ENCODE measurements around the gene ZNF281.
"Not testable (repeated sequence)": the region's sequence is repeated elsewhere in the genome, so short reads cannot be mapped to it uniquely, and the experiment has no call there.

The ZNF281 gene

GRCh38 chr1:200442023-200442422 is 32.2 kb upstream of the ZNF281 start:
- TF ChIP-seq POLR2AphosphoS5 (IDR thresholded peaks at IDR 0.05; ENCODE audit: low read depth, low read length): no peak
- no peak for TF ChIP-seq POLR2A (IDR thresholded peaks at IDR 0.05; ENCODE audit: low read depth, low read length)
- no peak for TF ChIP-seq TAF1 (IDR thresholded peaks at IDR 0.05; ENCODE audit: borderline replicate concordance, low read depth, low read length)
- FAIRE-seq: no peak
- DNase-seq (ENCODE audit: insufficient read length): no peak

GRCh38 chr1:200438911-200439310 is 29.1 kb upstream of the ZNF281 start:
- TF ChIP-seq TAF1 (IDR thresholded peaks at IDR 0.05; ENCODE audit: borderline replicate concordance, low read depth, low read length) (no peak), POLR2A (IDR thresholded peaks at IDR 0.05; ENCODE audit: low read depth, low read length) (no peak), POLR2AphosphoS5 (IDR thresholded peaks at IDR 0.05; ENCODE audit: low read depth, low read length) (no peak)
- DNase-seq (ENCODE audit: insufficient read length) (no peak), FAIRE-seq (no peak)

- FAIRE-seq; DNase-seq (ENCODE audit: insufficient read length): not testable (repeated sequence)
These were observed 28.6 kb upstream of the ZNF281 start for GRCh38 chr1:200438413-200438812.

GRCh38 chr1:200437556-200438203 is 27.8 kb upstream of the ZNF281 start:
- DNase-seq (ENCODE audit: insufficient read length) (no peak), FAIRE-seq (peak; percentile 27)
- no peak for TF ChIP-seq TAF1 (IDR thresholded peaks at IDR 0.05; ENCODE audit: borderline replicate concordance, low read depth, low read length)
- TF ChIP-seq POLR2A (IDR thresholded peaks at IDR 0.05; ENCODE audit: low read depth, low read length): no peak
- no peak for TF ChIP-seq POLR2AphosphoS5 (IDR thresholded peaks at IDR 0.05; ENCODE audit: low read depth, low read length)

- no peak for DNase-seq (ENCODE audit: insufficient read length)
- TF ChIP-seq TAF1 (IDR thresholded peaks at IDR 0.05; ENCODE audit: borderline replicate concordance, low read depth, low read length): no peak
- no peak for FAIRE-seq
These were observed 27.3 kb upstream of the ZNF281 start for GRCh38 chr1:200437088-200437487.

- TF ChIP-seq POLR2AphosphoS5 (IDR thresholded peaks at IDR 0.05; ENCODE audit: low read depth, low read length): no peak
- no peak for TF ChIP-seq POLR2A (IDR thresholded peaks at IDR 0.05; ENCODE audit: low read depth, low read length)
- no peak for TF ChIP-seq TAF1 (IDR thresholded peaks at IDR 0.05; ENCODE audit: borderline replicate concordance, low read depth, low read length)
- DNase-seq (ENCODE audit: insufficient read length): no peak
- no peak for FAIRE-seq
These were observed 26.6 kb upstream of the ZNF281 start for GRCh38 chr1:200436436-200436835.

GRCh38 chr1:200435200-200435780 is 25.5 kb upstream of the ZNF281 start:
- no peak for FAIRE-seq
- DNase-seq (ENCODE audit: insufficient read length): no peak
- no peak for TF ChIP-seq POLR2AphosphoS5 (IDR thresholded peaks at IDR 0.05; ENCODE audit: low read depth, low read length)
- no peak for TF ChIP-seq TAF1 (IDR thresholded peaks at IDR 0.05; ENCODE audit: borderline replicate concordance, low read depth, low read length)
- TF ChIP-seq POLR2A (IDR thresholded peaks at IDR 0.05; ENCODE audit: low read depth, low read length): no peak

- FAIRE-seq (no peak), DNase-seq (ENCODE audit: insufficient read length) (no peak)
- TF ChIP-seq POLR2A (IDR thresholded peaks at IDR 0.05; ENCODE audit: low read depth, low read length): no peak
- no peak for TF ChIP-seq POLR2AphosphoS5 (IDR thresholded peaks at IDR 0.05; ENCODE audit: low read depth, low read length)
- no peak for TF ChIP-seq TAF1 (IDR thresholded peaks at IDR 0.05; ENCODE audit: borderline replicate concordance, low read depth, low read length)
These were observed 23.8 kb upstream of the ZNF281 start for GRCh38 chr1:200433586-200433985.

GRCh38 chr1:200432586-200432985 is 22.8 kb upstream of the ZNF281 start:
- no peak for DNase-seq (ENCODE audit: insufficient read length)
- TF ChIP-seq POLR2A (IDR thresholded peaks at IDR 0.05; ENCODE audit: low read depth, low read length) (no peak), POLR2AphosphoS5 (IDR thresholded peaks at IDR 0.05; ENCODE audit: low read depth, low read length) (no peak), TAF1 (IDR thresholded peaks at IDR 0.05; ENCODE audit: borderline replicate concordance, low read depth, low read length) (no peak)
- no peak for FAIRE-seq

GRCh38 chr1:200429221-200429751 is 19.4 kb upstream of the ZNF281 start:
- DNase-seq (ENCODE audit: insufficient read length): no peak
- FAIRE-seq: no peak
- TF ChIP-seq POLR2AphosphoS5 (IDR thresholded peaks at IDR 0.05; ENCODE audit: low read depth, low read length): no peak
- no peak for TF ChIP-seq TAF1 (IDR thresholded peaks at IDR 0.05; ENCODE audit: borderline replicate concordance, low read depth, low read length)
- TF ChIP-seq POLR2A (IDR thresholded peaks at IDR 0.05; ENCODE audit: low read depth, low read length): no peak

- DNase-seq (ENCODE audit: insufficient read length) (no peak), FAIRE-seq (no peak)
- no peak for TF ChIP-seq POLR2AphosphoS5 (IDR thresholded peaks at IDR 0.05; ENCODE audit: low read depth, low read length)
- TF ChIP-seq POLR2A (IDR thresholded peaks at IDR 0.05; ENCODE audit: low read depth, low read length): no peak
- no peak for TF ChIP-seq TAF1 (IDR thresholded peaks at IDR 0.05; ENCODE audit: borderline replicate concordance, low read depth, low read length)
These were observed 18.8 kb upstream of the ZNF281 start for GRCh38 chr1:200428482-200429205.

GRCh38 chr1:200427744-200428143 is 17.9 kb upstream of the ZNF281 start:
- no peak for TF ChIP-seq POLR2AphosphoS5 (IDR thresholded peaks at IDR 0.05; ENCODE audit: low read depth, low read length)
- no peak for TF ChIP-seq POLR2A (IDR thresholded peaks at IDR 0.05; ENCODE audit: low read depth, low read length)
- DNase-seq (ENCODE audit: insufficient read length) (no peak), FAIRE-seq (no peak)
